NCI-H2227 (cell line): ENCODE data around the gene CACNA1S.

Source experiments
- DNase-seq: peaks from one replicate; lab custom pipeline; 2025; ENCODE audit not compliant: unreplicated experiment; lab: John Stamatoyannopoulos, UW

The CACNA1S gene

DNA sequence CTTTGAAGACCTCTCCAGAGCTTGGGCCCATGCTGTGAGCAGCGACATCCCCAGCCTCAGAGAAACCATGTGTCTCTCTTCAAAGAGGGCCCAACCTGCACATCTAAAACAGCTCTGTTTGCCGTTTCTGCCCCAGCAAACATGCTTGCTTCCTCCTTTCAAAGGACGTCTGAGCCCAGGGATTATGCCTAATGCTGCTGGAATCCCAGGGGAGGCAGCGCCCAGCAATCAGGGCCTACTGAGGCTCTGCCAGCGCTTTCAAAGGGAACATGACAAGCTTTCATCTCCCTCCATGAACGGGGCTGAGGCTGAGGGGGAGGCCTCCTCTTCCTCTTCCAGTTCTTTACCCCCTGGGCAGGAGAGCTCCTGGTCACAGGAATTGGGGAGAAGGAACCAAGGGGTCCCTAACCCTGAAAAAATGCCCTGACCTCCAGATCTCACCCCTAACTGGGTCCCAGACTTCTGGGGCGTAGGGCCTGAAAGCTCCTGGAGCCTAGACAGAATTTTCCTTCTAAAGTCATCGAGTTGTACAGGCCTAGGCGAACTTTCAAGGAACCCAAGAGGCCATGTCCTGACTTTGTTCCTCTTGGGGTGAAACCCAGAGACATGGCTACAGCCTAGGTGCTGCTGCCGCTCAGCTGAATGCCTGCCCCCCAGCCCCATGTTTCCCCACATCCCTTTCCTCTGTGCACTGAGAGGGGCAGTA, 28.2 kb upstream of the CACNA1S start:
- no peak for DNase-seq

DNA sequence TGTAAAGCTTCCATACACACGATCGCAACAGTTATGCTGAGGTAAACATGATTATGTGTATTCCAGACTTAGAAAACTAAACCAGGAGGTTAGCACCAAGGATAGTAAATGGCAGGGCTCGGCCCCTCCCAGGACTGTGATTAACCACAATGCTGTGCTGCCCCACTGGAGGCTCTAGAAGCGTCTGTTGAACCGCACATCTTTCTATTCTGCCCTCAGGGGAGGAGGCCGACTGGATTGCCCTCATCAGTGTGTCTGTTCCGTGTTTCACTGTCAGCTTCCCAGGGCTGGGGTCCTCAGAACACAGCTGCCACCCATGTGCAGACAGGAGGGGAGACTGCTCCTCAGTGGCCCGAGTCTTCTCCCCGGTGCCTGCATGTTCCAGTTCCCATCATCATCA, 27.5 kb upstream of the CACNA1S start:
- DNase-seq = no peak

DNA sequence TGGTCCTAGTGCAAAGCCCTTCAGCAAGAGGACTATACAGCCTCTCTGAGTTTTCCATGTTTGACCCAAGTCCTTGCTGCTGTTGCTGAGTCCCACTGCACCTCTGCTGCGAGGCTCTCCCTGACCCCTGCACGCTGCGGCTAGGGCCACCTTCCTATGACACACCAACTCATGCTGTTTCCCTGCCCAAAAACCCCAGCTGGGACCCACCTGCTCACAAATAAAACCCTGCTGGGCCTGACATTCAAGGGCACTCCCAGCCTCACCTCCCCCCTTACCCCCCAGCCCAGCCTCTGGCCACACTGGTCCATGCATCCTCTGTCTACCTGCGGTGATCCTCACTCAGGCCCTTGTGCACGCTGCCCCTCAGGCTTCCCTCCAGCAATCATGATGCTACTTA, 27.1 kb upstream of the CACNA1S start:
- DNase-seq = no peak

DNA sequence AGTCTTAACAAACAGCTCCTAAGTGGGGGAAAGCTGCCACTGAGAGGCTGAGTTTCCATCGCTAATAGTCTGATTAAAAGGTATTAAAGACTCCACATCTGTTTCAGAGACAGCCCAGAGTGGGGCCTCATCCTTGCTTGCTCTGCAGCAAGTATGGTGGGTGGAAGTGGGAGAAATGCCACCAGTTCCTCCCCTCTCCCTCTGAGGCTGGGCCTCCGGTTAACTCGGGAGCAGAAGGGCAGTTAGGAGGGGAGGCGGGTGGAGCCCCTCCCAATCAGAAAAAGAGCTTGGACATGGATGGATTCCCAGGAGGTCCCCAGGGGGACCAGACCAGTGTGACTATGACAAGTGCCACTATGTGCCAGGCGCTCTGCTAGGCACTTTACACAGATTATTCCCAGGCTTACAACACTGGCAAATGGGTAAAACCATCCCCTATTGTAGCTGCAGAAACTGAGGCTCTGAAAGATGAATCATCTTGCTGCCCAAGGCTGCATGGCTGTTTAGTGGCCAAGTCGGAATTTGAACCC, 26.1 kb upstream of the CACNA1S start:
- no peak for DNase-seq

DNA sequence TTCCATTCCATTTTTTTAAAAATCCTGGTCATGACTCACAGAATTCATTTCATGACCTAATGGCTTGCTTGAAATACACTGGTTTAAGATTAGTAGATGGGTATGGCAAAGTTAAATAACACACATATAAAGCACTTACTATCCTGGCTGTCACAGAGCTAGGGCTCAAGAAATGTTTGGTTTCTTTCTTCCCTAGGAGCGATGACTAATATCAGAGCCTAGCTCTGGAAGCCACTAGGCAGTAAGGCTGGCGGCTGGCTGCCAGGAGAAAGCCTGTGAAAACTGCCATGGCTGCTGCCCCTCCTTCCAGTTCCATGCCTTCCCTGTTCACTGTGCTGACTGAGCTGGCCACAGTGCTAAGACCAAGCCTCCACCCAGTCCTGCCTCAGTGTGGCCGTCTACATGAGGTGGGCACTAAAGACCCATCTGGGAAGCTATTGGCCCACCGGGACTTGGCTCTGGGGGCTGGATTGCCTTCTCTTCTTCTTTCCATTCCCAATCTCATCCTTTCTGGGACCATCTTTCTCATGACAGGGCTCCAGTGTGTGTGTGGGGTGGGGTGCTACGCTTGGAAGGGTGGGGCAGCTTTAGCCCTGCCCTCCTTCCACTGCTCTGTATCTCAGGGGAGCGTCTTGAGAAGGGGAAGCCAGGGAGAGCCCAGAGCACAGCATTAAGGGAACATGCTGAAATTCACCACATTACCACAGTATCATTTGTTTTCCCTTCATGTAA, 25.5 kb upstream of the CACNA1S start:
- DNase-seq = no peak

DNA sequence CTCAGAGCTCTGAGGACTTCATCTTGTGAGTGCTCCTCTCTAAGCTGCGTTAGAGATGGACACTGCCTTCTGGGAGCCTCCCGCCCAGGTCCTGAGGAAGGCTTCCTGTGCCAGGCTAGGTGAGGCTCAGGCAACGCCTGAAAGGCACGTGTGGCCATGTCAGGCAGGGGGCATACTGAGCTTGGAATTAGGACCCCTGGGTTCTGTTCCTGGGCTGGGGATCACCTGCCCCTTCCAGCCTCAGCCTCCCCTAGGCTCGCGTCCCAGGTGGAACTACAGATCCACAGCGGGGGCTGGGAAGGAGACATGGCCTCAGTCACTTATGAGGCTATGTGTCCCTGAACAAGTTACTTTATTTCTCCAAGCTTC, 24.8 kb upstream of the CACNA1S start:
- no peak for DNase-seq

DNA sequence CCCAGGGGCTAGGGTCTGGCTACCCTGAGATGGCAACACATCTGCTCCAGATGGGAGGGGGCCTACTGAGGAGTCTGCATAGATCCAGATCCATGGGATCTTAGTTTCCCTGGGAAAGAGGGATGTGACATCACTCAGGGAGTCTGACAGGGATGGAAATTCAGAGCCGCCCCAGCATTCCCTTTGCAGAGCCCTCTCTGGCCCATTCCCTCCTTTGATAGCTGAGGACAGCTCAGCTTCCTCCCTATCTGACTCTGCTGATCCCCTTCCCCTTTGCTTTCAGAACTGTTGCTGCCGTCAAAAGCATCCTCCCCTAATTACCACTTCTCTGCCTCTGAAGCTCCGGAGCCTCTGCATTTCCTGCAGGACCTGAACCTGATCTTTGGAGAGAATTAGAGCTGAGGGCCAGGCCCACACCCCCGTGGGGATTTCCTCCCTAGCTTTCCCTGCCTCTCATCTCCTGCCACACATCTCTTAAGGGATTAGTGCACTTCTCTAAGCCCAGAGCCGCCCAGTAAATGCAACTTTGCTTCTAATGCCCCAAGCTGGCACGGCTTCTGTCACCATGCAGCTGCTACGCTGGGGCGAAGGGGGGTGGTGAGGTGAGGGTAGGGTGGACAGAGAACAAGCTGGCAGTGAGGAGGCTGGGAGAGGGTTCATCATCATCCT, 24.3 kb upstream of the CACNA1S start:
- DNase-seq = no peak

DNA sequence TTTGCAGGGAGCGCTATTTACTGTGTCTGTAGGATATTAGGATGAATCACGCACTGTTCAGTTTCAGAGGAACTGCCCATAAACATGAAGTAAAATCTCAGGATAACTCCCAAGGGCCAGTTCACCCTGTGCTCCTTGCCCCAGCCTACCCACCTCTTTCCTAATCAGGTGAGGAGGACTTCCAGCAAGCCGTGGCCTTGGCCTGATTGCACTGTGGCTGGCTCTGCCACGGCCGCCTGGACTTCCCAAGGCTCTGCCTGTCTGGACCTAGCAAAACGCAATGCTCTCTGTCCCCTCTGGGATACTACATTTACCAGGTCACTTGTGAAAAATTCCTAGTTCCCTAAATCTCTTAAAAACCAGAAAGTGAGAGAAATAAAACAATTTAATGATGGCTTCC, 22.2 kb upstream of the CACNA1S start:
- DNase-seq = no peak

DNA sequence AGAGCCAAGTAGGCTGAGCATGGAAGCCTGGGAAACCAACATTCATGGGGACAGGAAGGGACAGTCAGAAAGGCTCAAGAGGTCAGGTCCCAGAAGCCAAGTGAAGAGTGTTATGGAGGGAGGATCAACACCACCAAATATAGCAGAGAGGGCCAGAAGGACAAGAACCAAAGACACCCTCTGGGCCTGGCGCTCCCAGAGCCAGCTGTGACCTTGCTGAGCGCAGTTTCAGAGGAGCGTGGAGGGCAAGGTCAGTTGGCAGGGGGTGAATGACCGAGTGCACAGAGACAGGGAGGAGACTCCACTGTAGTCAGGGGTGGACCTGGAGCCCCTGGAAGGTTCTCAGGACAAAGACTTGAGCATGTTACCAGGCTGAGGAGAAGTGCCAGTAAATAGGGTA, 19.2 kb upstream of the CACNA1S start:
- DNase-seq = no peak

DNA sequence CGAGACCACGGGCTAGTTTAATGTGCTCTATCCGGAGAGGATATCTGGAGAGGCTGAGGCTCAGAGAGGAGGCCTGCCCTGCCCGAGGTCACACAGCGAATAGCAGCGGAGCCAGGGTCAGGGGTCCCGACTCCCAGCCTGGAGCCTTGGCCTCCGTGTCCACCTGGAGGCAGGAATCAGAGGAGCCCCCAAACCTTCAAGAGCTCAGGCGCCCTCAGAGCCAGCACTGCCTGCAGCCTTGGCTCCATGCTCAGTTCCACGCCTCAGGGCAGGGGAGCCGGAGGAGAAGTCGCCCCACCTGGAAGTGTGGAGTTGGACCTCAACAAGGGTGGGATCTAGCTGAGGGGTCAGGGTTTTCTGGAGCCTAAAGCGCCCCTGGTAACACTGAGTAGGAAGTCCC, 16.7 kb upstream of the CACNA1S start:
- DNase-seq = no peak

DNA sequence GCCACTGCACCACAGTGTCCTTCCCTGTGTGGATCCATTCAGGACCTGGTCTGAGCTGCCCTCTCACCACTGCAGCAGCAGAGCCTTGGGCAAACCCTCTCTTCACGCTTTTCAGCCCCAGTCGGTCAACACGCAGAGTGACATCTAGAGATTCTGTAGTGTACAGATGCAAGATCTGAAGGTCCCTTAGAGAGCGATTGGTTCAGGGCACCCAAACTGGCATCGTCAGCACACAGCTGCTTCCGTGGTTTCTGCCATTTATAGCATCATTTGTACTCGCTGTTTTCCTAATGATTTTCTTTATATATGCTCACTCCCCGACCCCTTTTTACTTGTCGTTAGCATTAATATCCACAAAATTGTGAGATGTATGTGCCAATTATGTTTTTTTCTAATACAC, 16.2 kb upstream of the CACNA1S start:
- no peak for DNase-seq

DNA sequence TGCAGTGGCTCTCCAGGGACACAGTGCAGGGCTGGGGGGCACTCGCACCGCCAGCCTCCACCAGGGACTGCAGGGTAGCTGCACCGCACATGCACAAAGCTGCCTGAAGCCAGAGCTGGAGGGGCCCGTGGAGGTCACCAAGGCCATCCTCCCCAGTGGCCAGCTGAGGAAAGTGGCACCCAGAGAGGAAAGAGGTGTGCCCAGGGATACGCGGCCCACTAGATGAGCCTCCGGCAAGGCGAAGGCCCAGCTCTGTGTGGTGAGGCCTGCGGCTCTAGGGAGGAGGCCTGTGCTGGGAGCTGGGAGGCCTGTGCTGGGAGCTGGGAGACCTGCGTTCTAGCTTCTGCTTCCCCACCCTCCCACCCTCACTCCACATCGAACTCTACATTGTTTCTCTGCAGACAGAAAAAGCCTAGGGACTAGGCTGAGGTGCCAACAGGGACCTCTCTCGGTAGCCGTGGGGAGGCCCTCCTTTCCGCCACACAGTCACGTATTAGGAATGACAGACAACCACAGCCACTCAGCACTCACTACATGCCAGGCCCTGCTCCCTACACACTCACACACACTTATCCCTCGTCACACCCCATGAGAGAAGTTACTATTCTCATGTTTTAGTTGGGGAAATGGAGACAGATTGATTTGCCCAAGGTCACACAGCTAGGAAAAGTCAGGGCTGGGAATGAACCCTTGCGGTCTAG, 15.7 kb upstream of the CACNA1S start:
- DNase-seq = no peak

DNA sequence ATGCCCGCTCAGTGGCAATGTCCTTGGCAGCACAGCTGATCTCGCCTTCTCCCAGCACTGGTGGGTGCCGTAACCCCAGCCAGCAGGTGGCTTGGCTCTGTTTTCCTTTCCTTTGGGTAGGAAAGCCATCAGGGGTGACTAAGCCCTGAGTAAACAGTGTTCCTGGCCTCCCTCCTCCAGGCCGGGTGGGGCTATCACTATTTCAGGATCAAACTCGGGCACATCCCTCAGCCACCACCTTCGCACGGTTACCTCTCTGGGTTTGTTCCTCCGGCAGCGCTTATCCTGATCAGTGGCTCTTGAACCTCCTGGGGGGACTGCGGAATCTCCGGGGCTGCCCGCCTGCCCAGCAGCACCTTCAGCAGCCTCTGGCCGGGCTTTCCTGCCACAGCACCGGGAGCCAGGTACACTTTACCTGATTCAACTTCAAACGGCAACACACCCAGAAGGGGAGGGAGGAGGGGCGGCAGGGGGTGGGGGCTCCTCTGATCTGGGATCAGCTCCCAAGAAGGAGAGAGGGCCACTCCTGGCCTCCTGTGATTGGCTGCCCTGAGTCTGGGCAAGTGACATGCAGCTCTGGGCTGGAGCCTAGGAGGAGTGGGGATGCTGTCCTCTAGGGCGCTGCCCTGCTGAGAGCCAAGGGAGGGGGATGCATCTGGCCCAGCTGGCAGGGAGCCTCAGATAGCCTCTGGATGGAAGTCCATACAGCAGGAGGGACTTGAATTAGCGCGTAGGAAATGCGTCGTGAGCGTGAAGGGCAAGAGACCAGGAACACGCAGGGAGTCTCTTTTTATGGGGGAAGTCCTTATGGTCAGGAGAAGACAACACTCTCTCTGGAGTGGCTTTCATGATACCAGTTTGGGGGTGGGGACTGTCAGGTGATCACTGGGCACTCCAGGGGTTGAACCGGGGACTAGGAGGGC, 14.9 kb upstream of the CACNA1S start, which contains the start of gene ASCL5:
Gene ASCL5, minus strand, starts transcription at position 353 of the 923 bp plus-strand sequence. CDS start 11,812 bp downstream, outside the sequence.
- DNase-seq = no peak

DNA sequence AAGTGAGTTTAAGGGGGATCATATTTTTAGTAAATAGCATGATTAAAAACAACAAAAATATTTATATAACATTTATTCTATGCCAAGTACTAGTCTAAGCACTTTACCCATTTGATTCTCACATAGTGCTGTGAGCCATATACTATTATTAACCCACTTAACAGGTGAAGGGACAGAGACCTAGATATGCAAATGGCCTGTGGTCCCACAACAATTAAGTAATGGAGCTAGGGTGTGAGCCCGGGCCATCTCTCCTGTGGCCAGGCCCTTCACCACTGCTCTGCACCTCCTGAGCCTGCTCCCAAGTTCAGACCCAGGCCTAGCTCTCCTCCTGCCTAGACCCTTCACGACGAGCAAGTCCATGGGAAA, 14.2 kb upstream of the CACNA1S start:
- no peak for DNase-seq

DNA sequence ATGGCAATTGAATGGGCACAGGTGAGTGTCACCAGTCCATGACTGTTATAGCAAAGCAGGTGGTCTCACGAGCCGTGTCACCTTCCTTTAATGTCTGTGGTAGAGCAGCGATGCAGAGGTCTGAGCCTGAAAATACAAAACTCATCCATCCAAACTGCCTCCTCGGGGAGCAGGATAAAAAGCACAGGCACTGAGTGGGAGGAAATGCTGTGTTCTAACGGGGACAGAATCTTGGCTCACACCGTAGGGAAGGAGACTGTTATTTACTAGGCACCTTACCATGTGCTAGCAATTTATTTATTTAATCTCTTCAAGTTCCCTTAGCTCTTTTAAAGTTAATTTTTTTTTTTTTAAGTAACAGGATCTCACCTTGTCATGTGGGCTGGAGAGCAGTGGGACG, 13.6 kb upstream of the CACNA1S start:
- no peak for DNase-seq

DNA sequence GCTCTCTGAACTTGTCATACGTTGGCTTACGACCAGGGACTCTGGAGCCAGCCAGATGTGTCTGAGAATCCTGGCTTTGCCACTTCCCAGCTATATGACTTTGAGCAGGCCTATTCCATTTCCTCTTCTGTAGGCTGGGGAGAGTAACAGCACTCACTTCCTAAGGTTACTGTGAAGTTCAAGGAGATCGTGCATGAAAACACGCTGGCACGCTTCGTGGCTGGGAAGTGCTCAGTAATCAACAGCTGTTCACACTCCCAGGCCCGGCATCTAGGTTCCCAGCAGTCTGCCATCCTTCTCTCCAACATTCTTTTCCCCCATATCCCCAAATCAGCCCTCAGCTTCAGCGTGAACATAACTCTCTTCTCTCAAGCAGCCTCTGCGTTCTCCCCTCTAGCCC, 12.8 kb upstream of the CACNA1S start:
- no peak for DNase-seq

DNA sequence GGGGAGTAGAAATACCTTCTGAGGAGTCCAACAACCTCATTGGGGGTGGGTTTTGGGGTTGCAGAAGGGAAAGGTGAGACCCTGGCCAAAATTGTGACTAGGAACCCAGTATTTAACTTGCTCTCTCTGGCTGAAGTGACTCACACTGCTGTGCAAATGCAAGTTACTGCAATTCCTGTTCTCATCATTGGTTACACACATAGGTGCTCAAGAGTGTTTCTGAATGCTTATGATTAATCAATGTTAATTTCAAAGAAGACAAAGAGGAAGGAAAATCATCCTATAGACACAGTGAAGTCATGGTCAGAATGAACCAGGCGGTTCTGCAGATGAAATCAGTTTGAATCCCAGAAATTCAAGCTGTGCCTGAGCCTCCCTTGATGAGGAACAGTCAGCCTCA, 11.6 kb upstream of the CACNA1S start:
- DNase-seq = no peak

DNA sequence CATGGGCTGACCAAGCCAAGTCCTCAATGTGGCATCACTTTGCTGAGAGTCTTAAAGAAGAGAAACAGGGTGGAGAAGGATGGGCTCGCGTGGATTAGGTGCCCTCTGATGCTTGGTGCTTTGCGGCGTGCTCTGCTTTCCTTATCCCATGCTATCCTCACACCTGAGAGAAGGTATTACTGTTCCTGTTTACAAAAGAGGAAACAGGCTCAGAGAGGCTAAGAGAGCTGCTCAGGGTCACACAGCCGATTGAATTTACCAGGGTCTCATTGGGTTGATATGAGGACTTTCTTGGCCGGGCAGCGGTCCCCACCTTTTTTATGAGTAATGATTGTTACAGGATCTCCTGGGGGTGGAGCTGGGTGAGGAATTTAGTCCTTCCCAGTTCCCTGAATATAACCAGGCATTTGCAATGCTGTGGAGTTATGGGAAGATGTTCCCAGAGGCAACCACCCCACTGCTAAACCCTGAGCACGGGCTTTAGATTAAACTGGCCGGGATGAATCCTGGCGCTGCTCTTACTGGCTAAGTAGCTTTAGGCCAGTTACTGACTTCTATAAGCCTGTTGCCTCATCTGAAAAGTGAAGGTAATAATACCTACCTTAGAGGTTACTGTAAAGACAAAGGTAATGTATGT, 10.2 kb upstream of the CACNA1S start:
- no peak for DNase-seq

DNA sequence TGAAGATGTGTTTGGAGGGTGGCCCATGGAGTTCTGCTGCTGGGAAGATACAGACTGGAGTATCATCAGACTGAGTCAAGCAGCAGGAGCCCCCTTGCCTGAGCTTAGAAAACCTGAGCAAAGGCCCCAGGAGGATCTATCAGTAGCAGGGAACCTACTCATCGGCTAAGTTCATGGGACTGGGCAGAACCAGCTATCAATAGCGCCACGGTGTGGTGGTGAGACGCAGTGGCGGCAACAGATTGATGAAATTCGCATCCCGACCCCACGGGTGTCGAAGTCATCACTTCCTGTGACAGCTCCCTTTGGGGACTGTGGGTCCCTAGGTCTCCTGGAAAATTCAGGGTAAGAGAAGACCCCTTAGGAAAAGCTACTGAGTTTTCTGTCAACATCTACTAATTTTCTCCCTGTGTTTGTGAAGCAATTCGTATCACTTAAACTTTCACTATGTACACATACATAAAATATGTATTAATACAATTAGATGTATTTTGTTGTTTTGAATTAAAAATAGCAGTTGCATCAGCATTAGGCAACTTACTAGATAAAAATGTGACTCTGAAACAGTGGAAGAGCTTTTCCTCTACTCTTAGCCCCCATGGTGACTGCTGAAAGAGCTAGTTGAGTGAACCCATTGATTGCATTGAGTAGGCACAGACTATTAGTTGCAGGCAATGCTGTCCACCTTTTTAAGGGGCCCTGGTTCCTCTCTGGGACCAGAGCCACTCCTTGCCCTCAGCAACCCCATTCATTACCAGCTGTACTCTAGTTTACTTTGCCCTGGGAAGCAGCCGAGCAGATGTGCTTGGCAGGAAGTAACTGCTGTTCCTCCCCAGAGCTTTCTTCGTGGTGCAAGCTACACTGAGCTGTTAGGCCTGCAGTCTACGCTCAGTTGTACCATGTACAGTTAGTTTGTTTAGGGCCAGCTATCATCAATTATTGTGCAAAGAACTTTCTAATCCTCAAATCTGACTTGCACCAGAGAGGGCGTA, 7.3 kb upstream of the CACNA1S start:
- DNase-seq = peak; percentile 20
